ENCODE results near the gene PPP3R1. TPM values are rescaled to one million over a fixed set of nuclear protein-coding genes. Genes with fewer than 3 reads are reported as not detected.

The PPP3R1 gene
- total and polyA plus RNA-seq, 2 experiments from 2014 or later: 7.9 to 49.6 TPM

- TF ChIP-seq ZNF462 (CRISPR knock-in tag; IDR thresholded peaks at IDR 0.05) (no peak), CTCF (conservative IDR thresholded peaks at IDR 0.05; ENCODE audit: low read depth in 2 of 2) (no peak)
Observed at GRCh38 chr2:68182902-68183301, 69.4 kb downstream of the PPP3R1 start (continued).

GRCh38 chr2:68178954-68179627 lies 73.2 kb downstream of the PPP3R1 start:
- ATAC-seq (no peak), DNase-seq (ENCODE audit: low spot score) (no peak)
- 0 out of 2 replicates have a peak overlapping the region, but pooled peaks have one; percentile 46 for H3K27ac Mint-ChIP-seq
- no peak overlapping the region for H3K4me2 ChIP-seq
- H3K4me1 Mint-ChIP-seq: peaks cover 9% of the 10 kb centered on the region; the same call in 2 of the 3 replicates
- peaks cover 12% of the 10 kb centered on the region for H3K36me3 ChIP-seq (ENCODE audit: insufficient read depth)
- no peaks in the 10 kb centered on the region for H3K79me2 ChIP-seq (replicated peaks; ENCODE audit: insufficient read depth)
- H3K27ac ChIP-seq (ENCODE audit: low read depth): no peak overlapping the region; the same call in 1 of the 2 replicates
- no peak overlapping the region for H3K4me3 ChIP-seq
- H3K27me3 Mint-ChIP-seq (ENCODE audit: insufficient read depth, low read depth, poor library complexity): peaks cover 5% of the 10 kb centered on the region
- peaks cover 14% of the 10 kb centered on the region for H4K20me1 ChIP-seq (replicated peaks; ENCODE audit: insufficient read depth)
- no peaks in the 10 kb centered on the region; the same call in 2 of the 3 replicates for H3K9me3 Mint-ChIP-seq
- peaks cover 32% of the 10 kb centered on the region for H3K36me3 Mint-ChIP-seq (ENCODE audit: low read depth)
- TF ChIP-seq EZH2phosphoT487 (IDR thresholded peaks at IDR 0.05; ENCODE audit: unreplicated experiment) (no peak), JUNB (IDR thresholded peaks at IDR 0.05; ENCODE audit: unreplicated experiment) (no peak), CTCF (conservative IDR thresholded peaks at IDR 0.05; ENCODE audit: low read depth in 2 of 2) (no peak), POLR2AphosphoS5 (IDR thresholded peaks at IDR 0.05; ENCODE audit: low read depth) (no peak), ZNF331 (CRISPR knock-in tag; IDR thresholded peaks at IDR 0.05; ENCODE audit: low read depth) (no peak), NANOG (IDR thresholded peaks at IDR 0.05; ENCODE audit: borderline replicate concordance) (no peak)
- no peaks in the 10 kb centered on the region for H3K9me2 ChIP-seq (ENCODE audit: insufficient read depth)
- H3K4me3 Mint-ChIP-seq: no peak overlapping the region
- H3K4me1 ChIP-seq (ENCODE audit: insufficient read depth): peaks cover 4% of the 10 kb centered on the region; the same call in 1 of the 2 replicates
- H2AFZ ChIP-seq: no peak overlapping the region
- no peaks in the 10 kb centered on the region for H3K27me3 ChIP-seq (ENCODE audit: insufficient read depth)
- H3F3A ChIP-seq (replicated peaks; ENCODE audit: low read depth): no peaks in the 10 kb centered on the region
